ENCODE results near the gene RAP1B.

The RAP1B gene

GRCh38 chr12:68699486-68699885 is 88.8 kb downstream of the RAP1B start:
- no peak for DNase-seq
